ENCODE data around the gene EVA1B. TPM values are rescaled to one million over a fixed set of nuclear protein-coding genes. Genes with fewer than 3 reads are reported as not detected.
A peak's percentile ranks its signal among the peaks of the same experiment; 100 is the strongest.

EVA1B gene
- total RNA-seq, 4 donors from 2014 or later: 42.0 to 68.7 (median 53.7) TPM

DNA sequence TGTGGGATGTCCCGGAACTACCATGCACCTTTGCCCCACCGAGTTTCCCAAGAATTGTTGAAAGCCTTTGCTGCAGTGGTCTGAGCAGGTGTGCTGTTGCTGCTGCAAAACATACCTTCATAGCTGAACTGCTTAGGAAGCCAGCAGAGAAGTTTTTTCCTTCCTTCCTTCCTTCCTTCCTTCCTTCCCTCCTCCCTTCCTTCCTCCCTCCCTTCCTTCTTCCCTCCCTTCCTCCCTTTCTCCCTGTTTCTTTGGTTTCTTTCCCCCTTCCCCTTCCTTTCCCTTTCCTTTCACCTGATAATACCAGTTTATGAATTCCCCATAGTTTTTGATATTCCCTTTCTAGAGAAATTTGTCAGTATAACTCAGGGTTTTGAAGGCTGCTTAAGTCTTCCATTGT lies 28.1 kb downstream of the EVA1B start:
- Histone ChIP-seq H3K9me3 (no peaks in the 10 kb centered on the region), H3K36me3 (peaks cover 6 to 100% of the 10 kb centered on the region in 2 donors), H3K4me1 (peaks cover 0 to 15% (median 5%) of the 10 kb centered on the region in 3 donors), H3K27ac (no peak overlapping the region), H3K27me3 (no peaks in the 10 kb centered on the region), H3K4me3 (no peak overlapping the region)
- no peak for ATAC-seq
- TF ChIP-seq EP300 (IDR thresholded peaks at IDR 0.05): no peak
- no peak for TF ChIP-seq POLR2AphosphoS5 (IDR thresholded peaks at IDR 0.05)
- no peak for TF ChIP-seq POLR2A (IDR thresholded peaks at IDR 0.05)
- TF ChIP-seq, protein P1, sequence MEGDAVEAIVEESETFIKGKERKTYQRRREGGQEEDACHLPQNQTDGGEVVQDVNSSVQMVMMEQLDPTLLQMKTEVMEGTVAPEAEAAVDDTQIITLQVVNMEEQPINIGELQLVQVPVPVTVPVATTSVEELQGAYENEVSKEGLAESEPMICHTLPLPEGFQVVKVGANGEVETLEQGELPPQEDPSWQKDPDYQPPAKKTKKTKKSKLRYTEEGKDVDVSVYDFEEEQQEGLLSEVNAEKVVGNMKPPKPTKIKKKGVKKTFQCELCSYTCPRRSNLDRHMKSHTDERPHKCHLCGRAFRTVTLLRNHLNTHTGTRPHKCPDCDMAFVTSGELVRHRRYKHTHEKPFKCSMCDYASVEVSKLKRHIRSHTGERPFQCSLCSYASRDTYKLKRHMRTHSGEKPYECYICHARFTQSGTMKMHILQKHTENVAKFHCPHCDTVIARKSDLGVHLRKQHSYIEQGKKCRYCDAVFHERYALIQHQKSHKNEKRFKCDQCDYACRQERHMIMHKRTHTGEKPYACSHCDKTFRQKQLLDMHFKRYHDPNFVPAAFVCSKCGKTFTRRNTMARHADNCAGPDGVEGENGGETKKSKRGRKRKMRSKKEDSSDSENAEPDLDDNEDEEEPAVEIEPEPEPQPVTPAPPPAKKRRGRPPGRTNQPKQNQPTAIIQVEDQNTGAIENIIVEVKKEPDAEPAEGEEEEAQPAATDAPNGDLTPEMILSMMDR (IDR thresholded peaks at IDR 0.05): no peak
- WGBS, 2 donors (ENCODE audit: low coverage in 1 of 2): 100% methylated on average over 2 of the region's 2 CpGs

DNA sequence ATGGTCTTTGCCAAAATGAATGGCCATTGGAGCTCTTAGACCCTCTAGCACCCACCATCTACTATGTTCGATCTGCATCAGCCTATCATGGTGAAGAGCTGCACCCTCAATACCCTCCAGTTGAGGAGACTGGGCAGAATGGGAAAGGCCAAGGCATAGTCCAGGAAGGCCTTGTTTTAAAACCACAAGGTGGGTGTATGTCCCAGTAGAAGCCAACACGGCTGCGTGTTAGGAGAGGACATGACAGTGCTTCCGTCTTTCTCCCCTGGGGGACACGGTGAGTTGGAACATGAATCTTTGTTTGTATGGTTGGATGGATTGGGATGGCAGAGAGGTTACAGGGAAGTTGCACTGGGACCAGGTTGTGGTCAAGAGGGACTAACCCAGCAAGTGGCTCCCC lies 35.9 kb downstream of the EVA1B start:
- no peak for ATAC-seq
- H3K36me3 ChIP-seq: peaks cover 9 to 86% of the 10 kb centered on the region in 2 donors
- TF ChIP-seq POLR2AphosphoS5 (IDR thresholded peaks at IDR 0.05) (no peak), POLR2A (IDR thresholded peaks at IDR 0.05) (no peak), EP300 (IDR thresholded peaks at IDR 0.05) (no peak)
- TF ChIP-seq, protein P1 (IDR thresholded peaks at IDR 0.05): no peak
- no peaks in the 10 kb centered on the region for H3K27me3 ChIP-seq
- H3K9me3 ChIP-seq: no peaks in the 10 kb centered on the region
- peak overlapping the region in 1 of 4 donors; percentile 7 for H3K27ac ChIP-seq
- WGBS, 2 donors (ENCODE audit: low coverage in 1 of 2): 61 to 77% methylated on average over 5 of the region's 5 CpGs
- H3K4me3 ChIP-seq: no peak overlapping the region
- H3K4me1 ChIP-seq: peaks cover 17 to 58% (median 26%) of the 10 kb centered on the region in 3 donors

DNA sequence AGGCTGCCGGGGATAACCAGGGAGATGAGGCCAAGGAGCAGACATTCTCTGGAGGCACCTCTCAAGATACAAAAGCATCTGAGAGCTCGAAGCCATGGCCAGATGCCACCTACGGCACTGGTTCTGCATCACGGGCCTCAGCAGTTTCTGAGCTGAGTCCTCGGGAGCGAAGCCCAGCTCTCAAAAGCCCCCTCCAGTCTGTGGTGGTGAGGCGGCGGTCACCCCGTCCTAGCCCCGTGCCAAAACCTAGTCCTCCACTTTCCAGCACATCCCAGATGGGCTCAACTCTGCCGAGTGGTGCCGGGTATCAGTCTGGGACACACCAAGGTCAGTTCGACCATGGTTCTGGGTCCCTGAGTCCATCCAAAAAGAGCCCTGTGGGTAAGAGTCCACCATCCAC lies 36.6 kb downstream of the EVA1B start:
- Histone ChIP-seq H3K36me3 (peaks cover 8 to 81% of the 10 kb centered on the region in 2 donors), H3K9me3 (no peaks in the 10 kb centered on the region), H3K4me3 (no peak overlapping the region), H3K27ac (peak overlapping the region in 2 of 4 donors; percentile 58 to 63), H3K27me3 (no peaks in the 10 kb centered on the region), H3K4me1 (peaks cover 17 to 66% (median 26%) of the 10 kb centered on the region in 3 donors)
- no peak for ATAC-seq
- TF ChIP-seq POLR2AphosphoS5 (IDR thresholded peaks at IDR 0.05) (no peak), POLR2A (IDR thresholded peaks at IDR 0.05) (no peak), EP300 (IDR thresholded peaks at IDR 0.05) (no peak)
- TF ChIP-seq, protein P1 (IDR thresholded peaks at IDR 0.05): no peak
- 72% methylated on average over 4 of the region's 13 CpGs; no CpG with 5 or more reads in 1 of the 2 donors for WGBS, 2 donors (ENCODE audit: low coverage in 1 of 2)

DNA sequence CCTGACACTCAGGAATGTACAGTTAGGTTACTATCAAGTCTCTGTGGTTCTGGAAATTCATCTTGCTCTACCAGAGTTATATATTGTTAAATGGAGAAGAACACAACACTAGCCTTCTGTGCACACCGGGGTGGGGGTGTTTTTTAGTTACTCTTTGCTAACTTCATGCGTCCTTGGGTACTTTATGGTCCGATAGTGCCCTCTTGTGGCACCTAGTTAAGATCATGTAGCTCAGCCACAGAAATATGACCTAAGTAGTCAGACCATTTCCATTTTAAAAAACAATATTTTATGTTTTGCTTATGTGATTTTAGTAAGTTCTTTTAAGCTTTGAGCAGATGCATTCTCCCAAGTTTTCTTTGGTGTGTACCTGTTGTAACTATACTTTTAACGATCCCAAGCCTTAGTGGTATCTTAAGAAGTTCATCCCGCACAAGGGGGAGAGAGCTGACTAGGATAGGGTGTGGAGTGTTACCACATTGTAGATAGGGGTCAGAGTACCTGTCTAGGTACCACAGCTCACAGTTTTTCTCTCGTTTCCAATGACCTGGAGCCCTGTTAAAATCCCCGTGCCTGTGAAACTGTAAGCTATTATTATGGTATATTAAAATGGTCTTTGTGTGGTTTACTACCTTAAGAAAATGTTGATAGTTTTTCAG lies 37.9 kb downstream of the EVA1B start:
- H3K27ac ChIP-seq: peak overlapping the region; percentile 58 to 69 (median 64)

More for the DNA sequence above, 37.9 kb downstream of the EVA1B start:
- no peaks in the 10 kb centered on the region for H3K9me3 ChIP-seq
- no peaks in the 10 kb centered on the region for H3K27me3 ChIP-seq
- TF ChIP-seq EP300 (IDR thresholded peaks at IDR 0.05): no peak
- peak; percentile 20 for TF ChIP-seq POLR2AphosphoS5 (IDR thresholded peaks at IDR 0.05)
- TF ChIP-seq, protein P1 (IDR thresholded peaks at IDR 0.05): peak; percentile 48 to 80 (median 77)
- no peak for TF ChIP-seq POLR2A (IDR thresholded peaks at IDR 0.05)
- H3K36me3 ChIP-seq: peaks cover 2 to 68% of the 10 kb centered on the region in 2 donors
- 25 to 30% methylated on average over 7 of the region's 7 CpGs for WGBS, 2 donors (ENCODE audit: low coverage in 1 of 2)
- peak; percentile 85 for ATAC-seq
- H3K4me1 ChIP-seq: peaks cover 14 to 71% (median 26%) of the 10 kb centered on the region in 3 donors
- H3K4me3 ChIP-seq: no peak overlapping the region

All from gastroesophageal sphincter (tissue), 4 donors.